G401 (cell line): ENCODE measurements around the gene LANCL3. TPM values are rescaled to one million over a fixed set of nuclear protein-coding genes. Genes with fewer than 3 reads are reported as not detected.

ENCODE experiments used
- DNase-seq: peaks from one replicate; pipeline ENCODE4 v3.0.0-alpha.2; 2015; ENCODE audit warnings: low spot score
- in situ Hi-C: cut with HindIII; loops from 2 replicates; pipeline ENCODE4 v1.10.0; 2016; ENCODE audit warnings: low sequenced_read_pairs, mixed read lengths
- total RNA-seq: library from RNA; depleted of rRNA; stranded (reverse); fragments of >200 nt; shearing (Covaris generic); gene quantifications from 2 replicates; pipeline ENCODE4 v1.2.3, GENCODE V29; 2014; rRNA removed

Gene LANCL3
- total RNA-seq, 1 experiment from 2014 or later, result not detected

GRCh38 chrX:37722595-37722994 lies 151.1 kb downstream of the LANCL3 start:
- DNase-seq, result peak; percentile 38
- in situ Hi-C loops, result no loop called here

GRCh38 chrX:37726346-37726745 lies 154.9 kb downstream of the LANCL3 start:
- in situ Hi-C loops, result no loop called here
- no peak for DNase-seq

Other genes starting within 250 kb of the LANCL3 start
- gene PRRG1, start 222.3 kb upstream of the LANCL3 start, total RNA-seq, result not detected in 2 replicates
- not detected in 2 replicates for gene XK, start 114.1 kb downstream of the LANCL3 start, total RNA-seq
- gene CYBB, start 208.4 kb downstream of the LANCL3 start, total RNA-seq, result not detected in 2 replicates